Endothelial cell (in vitro differentiated cells): ENCODE data around the gene CYTH1. TPM values are rescaled to one million over a fixed set of nuclear protein-coding genes. Genes with fewer than 3 reads are reported as not detected.
A peak's percentile ranks its signal among the peaks of the same experiment; 100 is the strongest.

Experiments used
- DNase-seq: peaks from one replicate; pipeline ENCODE4 v3.0.0; 2021; ENCODE audit warnings: low spot score
- H3K27ac Mint-ChIP-seq: one replicate; pipeline ENCODE4 v1.8.0; 2021; ENCODE audit warnings: mixed read lengths, inconsistent platforms; ENCODE audit not compliant: unreplicated experiment
- H3K27me3 Mint-ChIP-seq: one replicate; pipeline ENCODE4 v1.8.0; 2021; ENCODE audit warnings: mild to moderate bottlenecking, moderate library complexity, mixed read lengths, inconsistent platforms; ENCODE audit not compliant: unreplicated experiment
- H3K36me3 Mint-ChIP-seq: one replicate; pipeline ENCODE4 v1.8.0; 2021; ENCODE audit warnings: mild to moderate bottlenecking, low read depth, mixed read lengths, inconsistent platforms; ENCODE audit not compliant: unreplicated experiment
- H3K4me1 Mint-ChIP-seq: one replicate; pipeline ENCODE4 v1.8.0; 2021; ENCODE audit warnings: mild to moderate bottlenecking, mixed read lengths, inconsistent platforms; ENCODE audit not compliant: unreplicated experiment
- H3K4me3 Mint-ChIP-seq: one replicate; pipeline ENCODE4 v1.8.0; 2021; ENCODE audit warnings: mild to moderate bottlenecking, mixed read lengths, inconsistent platforms; ENCODE audit not compliant: unreplicated experiment
- H3K9me3 Mint-ChIP-seq: one replicate; pipeline ENCODE4 v1.8.0; 2021; ENCODE audit warnings: mixed read lengths, inconsistent platforms; ENCODE audit not compliant: unreplicated experiment
- CTCF ChIP-seq: fragments of 200-600 bp; sonication (generic); IDR thresholded peaks from one replicate; pipeline ENCODE4 v1.5.0; 2021; ENCODE audit warnings: antibody characterized with exemption; ENCODE audit not compliant: unreplicated experiment
- total RNA-seq: library from RNA; stranded (reverse); fragmentation: NEBNext Ultra II Directional; extraction: Animal tissue kit (Norgen Biotek cat#: 25700); gene quantifications from one replicate; pipeline ENCODE4 v1.2.1, GENCODE V29; 2021; ENCODE audit not compliant: unreplicated experiment

CYTH1 gene
- total RNA-seq, 1 donor from 2014 or later: 73.3 TPM

DNA sequence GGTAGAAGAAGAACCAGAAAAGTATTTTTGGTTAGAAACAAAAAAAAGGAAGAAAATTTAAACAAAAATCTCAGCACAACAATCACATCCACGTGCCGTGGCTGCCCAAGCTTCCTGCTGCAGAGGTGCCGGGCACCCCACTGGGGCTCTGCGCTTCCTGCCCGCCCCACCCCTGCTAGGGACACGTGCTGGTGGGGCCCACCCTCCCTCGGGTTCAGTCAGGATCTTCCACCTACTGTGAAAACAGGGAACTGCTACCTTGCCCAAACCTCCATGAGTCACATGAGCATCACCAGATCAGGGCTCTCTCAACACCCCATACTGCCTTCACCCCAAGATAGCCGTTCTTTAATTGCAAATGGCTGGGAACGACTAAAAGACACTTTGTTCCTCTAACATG is 24.4 kb upstream of the CYTH1 start:
- peaks cover 8% of the 10 kb centered on the region for H3K4me1 Mint-ChIP-seq
- DNase-seq: no peak
- no peak overlapping the region for H3K27ac Mint-ChIP-seq
- no peaks in the 10 kb centered on the region for H3K9me3 Mint-ChIP-seq
- H3K27me3 Mint-ChIP-seq: peaks cover 5% of the 10 kb centered on the region
- peaks cover 46% of the 10 kb centered on the region for H3K36me3 Mint-ChIP-seq
- H3K4me3 Mint-ChIP-seq: no peak overlapping the region
- TF ChIP-seq CTCF: no peak

- H3K36me3 Mint-ChIP-seq: peaks cover 38% of the 10 kb centered on the region
- peak overlapping the region; percentile 46 for H3K27ac Mint-ChIP-seq
- H3K27me3 Mint-ChIP-seq: peaks cover 9% of the 10 kb centered on the region
- peak overlapping the region; percentile 1 for H3K4me3 Mint-ChIP-seq
- no peaks in the 10 kb centered on the region for H3K9me3 Mint-ChIP-seq
- no peak for TF ChIP-seq CTCF
- peaks cover 11% of the 10 kb centered on the region for H3K4me1 Mint-ChIP-seq
- no peak for DNase-seq
Measured at GRCh38 chr17:78805301-78805700, 23.2 kb upstream of the CYTH1 start.

GRCh38 chr17:78804777-78805176 is 22.7 kb upstream of the CYTH1 start:
- Mint-ChIP-seq H3K27ac (no peak overlapping the region), H3K36me3 (peaks cover 34% of the 10 kb centered on the region)

GRCh38 chr17:78803186-78803845 is 21.2 kb upstream of the CYTH1 start:
- no peak for TF ChIP-seq CTCF
- Mint-ChIP-seq H3K36me3 (peaks cover 43% of the 10 kb centered on the region), H3K4me3 (peak overlapping the region; percentile 51), H3K27ac (peak overlapping the region; percentile 42), H3K4me1 (peaks cover 18% of the 10 kb centered on the region), H3K9me3 (no peaks in the 10 kb centered on the region), H3K27me3 (peaks cover 12% of the 10 kb centered on the region)
- no peak for DNase-seq

More at GRCh38 chr17:78804777-78805176, 22.7 kb upstream of the CYTH1 start:
- H3K9me3 Mint-ChIP-seq: no peaks in the 10 kb centered on the region
- TF ChIP-seq CTCF: no peak
- peak overlapping the region; percentile 1 for H3K4me3 Mint-ChIP-seq
- peaks cover 12% of the 10 kb centered on the region for H3K4me1 Mint-ChIP-seq
- DNase-seq: no peak
- peaks cover 9% of the 10 kb centered on the region for H3K27me3 Mint-ChIP-seq

DNA sequence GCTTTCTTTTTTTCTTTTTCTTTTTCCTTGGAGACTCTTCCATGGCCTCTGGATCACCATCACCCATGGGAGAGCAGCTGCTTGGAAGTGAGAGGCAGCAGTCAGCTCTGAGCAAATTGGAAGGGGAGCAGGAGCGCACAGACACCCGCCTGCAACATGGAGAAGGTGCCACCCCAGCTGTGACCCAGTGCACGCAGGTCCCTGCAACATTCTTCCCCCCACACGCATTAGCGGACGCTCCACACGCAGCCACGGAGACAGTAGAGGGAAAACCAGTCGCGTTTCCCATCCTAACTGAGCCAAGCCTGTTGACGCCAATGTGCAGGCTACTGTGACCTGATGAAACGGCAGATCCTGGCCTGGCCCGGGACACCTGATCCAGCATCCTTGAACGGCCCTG is 20.4 kb upstream of the CYTH1 start:
- Mint-ChIP-seq H3K4me3 (peak overlapping the region; percentile 11), H3K36me3 (peaks cover 50% of the 10 kb centered on the region), H3K27ac (peak overlapping the region; percentile 30), H3K4me1 (peaks cover 18% of the 10 kb centered on the region), H3K27me3 (peaks cover 12% of the 10 kb centered on the region), H3K9me3 (no peaks in the 10 kb centered on the region)
- no peak for DNase-seq
- no peak for TF ChIP-seq CTCF
